Heart left ventricle (tissue), 16 donors: ENCODE measurements around the gene PIP5K1B. TPM values are rescaled to one million over a fixed set of nuclear protein-coding genes. Genes with fewer than 3 reads are reported as not detected.
A peak's percentile ranks its signal among the peaks of the same experiment; 100 is the strongest.

Experiments used
- ATAC-seq, 4 donors: fragments of 200-7000 bp; cut with Tn5 transposase; one replicate each; pipeline ENCODE4 v1.9.1; 2020 to 2022; ENCODE audit warnings: moderate library complexity in 4 of 4, mild to moderate bottlenecking in 3 of 4, moderate number of reproducible peaks in 1 of 4
- DNase-seq, 5 donors: peaks; one replicate each; pipeline ENCODE4 v3.0.0-alpha.2; 2020
- H3K27ac ChIP-seq, 12 donors: fragments of 200-600 bp; sonication (generic) in 4 of 12; one replicate each; pipeline versions ENCODE4 v1.5.0 to v1.8.0; 2016 to 2022; ENCODE audit warnings: mild to moderate bottlenecking in 2 of 12
- H3K27me3 ChIP-seq, 9 donors: fragments of 200-600 bp; sonication (generic) in 2 of 9; one replicate each; pipeline versions ENCODE4 v1.5.1 to v1.8.0; 2016 to 2022; ENCODE audit warnings: mild to moderate bottlenecking in 3 of 9
- H3K36me3 ChIP-seq, 9 donors: fragments of 200-600 bp; sonication (generic) in 2 of 9; one replicate each; pipeline versions ENCODE4 v1.5.0 to v1.8.0; 2018 to 2022; ENCODE audit warnings: mild to moderate bottlenecking in 2 of 9
- H3K4me1 ChIP-seq, 12 donors: fragments of 200-600 bp; sonication (generic) in 4 of 12; one replicate each; pipeline versions ENCODE4 v1.5.0 to v1.8.0; 2016 to 2022; ENCODE audit warnings: mild to moderate bottlenecking in 3 of 12
- H3K4me3 ChIP-seq, 12 donors: fragments of 200-600 bp; sonication (generic) in 4 of 12; one replicate each; pipeline versions ENCODE4 v1.5.0 to v1.8.0; 2017 to 2022; ENCODE audit warnings: mild to moderate bottlenecking in 9 of 12, moderate library complexity in 4 of 12
- H3K9me3 ChIP-seq, 12 donors: fragments of 200-600 bp; sonication (generic) in 4 of 12; one replicate each; pipeline versions ENCODE4 v1.5.0 to v1.8.0; 2016 to 2022; ENCODE audit warnings: mild to moderate bottlenecking in 1 of 12
- POLR2A ChIP-seq, 2 donors: fragments of 450-650 bp; IDR thresholded peaks; one replicate each; pipeline ENCODE4 v1.6.1; 2017; ENCODE audit warnings: antibody characterized with exemption in 2 of 2, mild to moderate bottlenecking in 2 of 2, moderate library complexity in 2 of 2
- WGBS, 4 donors: extraction: QIAGEN DNeasy Blood & Tissue Kit in 2 of 4; methylation state at CpG; one replicate each; pipeline versions ENCODE4 v1.1.5 to v1.1.7; 2013 to 2018; 5-methylcytosine and 5-hydroxymethylcytosine counted together
- intact Hi-C, 10 donors: fragments of 100-400 bp; cut with DNase I; formaldehyde crosslinking; loops; one replicate each; pipeline versions ENCODE4 v1.11.1 to v1.14.2; 2022
- polyA plus RNA-seq, 2 donors: library from polyadenylated mRNA; stranded (reverse); fragments of 200-250 nt; gene quantifications; one replicate each; pipeline ENCODE4 v1.2.3, GENCODE V29; 2013
- total RNA-seq, 9 donors: library from RNA; depleted of rRNA in 2 of 9; stranded (reverse); fragments of >200 nt in 2 of 9; fragmentation: NEBNext Ultra II Directional in 3 of 9; extraction: Animal tissue kit (Norgen Biotek cat#: 25700) in 3 of 9; gene quantifications; one replicate each; pipeline versions ENCODE4 v1.1.0 to v1.2.4, GENCODE V29; 2016 to 2023
- TF ChIP-seq, protein P1 (sequence below), 12 donors: fragments of 200-600 bp; sonication (generic) in 4 of 12; IDR thresholded peaks; one replicate each; pipeline versions ENCODE4 v1.5.0 to v1.8.0; 2018 to 2022; ENCODE audit warnings: antibody characterized with exemption in 12 of 12, mild to moderate bottlenecking in 5 of 12
- donor health status: ischemic (EF 13 %, LVEDD 7.1; RV severe dilation, severe dysfunction).
- donor health status: healthy with polysubstance abuse.
- donor health status: DM: no; HTN: yes; CAD: no.
- donor health status: DM: no; HTN: no; CAD: no.
- donor health status: ischemic (EF 25% LVEDD 6.9; RV normal size, moderate dysfunction).
- donor health status: ischemic (EF 25% LVEDD 5.7; RV mildly dilated, moderate dysfunction).
- donor health status: healthy.
- donor health status: DM: yes; HTN: yes; CAD: no.
- donor health status: ischemic (EF 35%, LVEDD 5.7; RV mildly dilated, moderate dysfunction).
- donor health status: nonischemic (EF 11% LVEDD 7.7; RV severe dilation, severe dysfunction).
- donor health status: DM: yes; HTN: yes; CAD: no.
- donor health status: PGD.
- donor health status: ischemic (EF 29% LVEDD 5.4; RV normal size, mild dysfunction).
- donor health status: nonischemic (EF 23%, LVEDD 6.1; RV moderate dilation, normal function).

The PIP5K1B gene
- total and polyA plus RNA-seq, 11 donors: 8.6 to 68.0 (median 47.5) TPM

DNA sequence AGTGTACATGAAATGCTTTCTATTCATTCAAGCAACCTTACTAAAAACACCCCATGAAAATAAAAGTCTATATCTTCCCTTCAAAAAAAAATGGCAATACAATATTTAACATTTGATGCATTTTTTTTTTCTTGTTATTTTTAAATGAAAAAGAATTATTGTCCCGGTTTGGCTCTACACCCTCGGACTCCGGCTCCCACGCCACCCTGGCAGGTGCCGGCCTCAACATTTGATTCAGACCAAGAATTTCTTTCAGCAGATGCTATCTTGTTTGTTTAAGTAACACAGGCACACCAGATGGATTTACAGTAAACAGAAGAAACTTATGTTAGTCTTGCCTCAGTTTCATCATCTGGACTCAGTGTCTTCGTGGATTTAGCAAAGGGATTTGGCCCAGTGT, 162.0 kb downstream of the PIP5K1B start:
- Histone ChIP-seq H3K9me3 (no peaks in the 10 kb centered on the region), H3K4me3 (no peak overlapping the region), H3K4me1 (peaks cover 0 to 33% (median 8%) of the 10 kb centered on the region in 12 donors), H3K36me3 (no peaks in the 10 kb centered on the region), H3K27ac (no peak overlapping the region), H3K27me3 (no peaks in the 10 kb centered on the region)
- 90 to 93% (median 92%) methylated on average over 6 of the region's 6 CpGs for WGBS, 4 donors
- DNase-seq (no peak), ATAC-seq (no peak)
- no peak for TF ChIP-seq POLR2A (IDR thresholded peaks at IDR 0.05)
- TF ChIP-seq, protein P1, sequence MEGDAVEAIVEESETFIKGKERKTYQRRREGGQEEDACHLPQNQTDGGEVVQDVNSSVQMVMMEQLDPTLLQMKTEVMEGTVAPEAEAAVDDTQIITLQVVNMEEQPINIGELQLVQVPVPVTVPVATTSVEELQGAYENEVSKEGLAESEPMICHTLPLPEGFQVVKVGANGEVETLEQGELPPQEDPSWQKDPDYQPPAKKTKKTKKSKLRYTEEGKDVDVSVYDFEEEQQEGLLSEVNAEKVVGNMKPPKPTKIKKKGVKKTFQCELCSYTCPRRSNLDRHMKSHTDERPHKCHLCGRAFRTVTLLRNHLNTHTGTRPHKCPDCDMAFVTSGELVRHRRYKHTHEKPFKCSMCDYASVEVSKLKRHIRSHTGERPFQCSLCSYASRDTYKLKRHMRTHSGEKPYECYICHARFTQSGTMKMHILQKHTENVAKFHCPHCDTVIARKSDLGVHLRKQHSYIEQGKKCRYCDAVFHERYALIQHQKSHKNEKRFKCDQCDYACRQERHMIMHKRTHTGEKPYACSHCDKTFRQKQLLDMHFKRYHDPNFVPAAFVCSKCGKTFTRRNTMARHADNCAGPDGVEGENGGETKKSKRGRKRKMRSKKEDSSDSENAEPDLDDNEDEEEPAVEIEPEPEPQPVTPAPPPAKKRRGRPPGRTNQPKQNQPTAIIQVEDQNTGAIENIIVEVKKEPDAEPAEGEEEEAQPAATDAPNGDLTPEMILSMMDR (IDR thresholded peaks at IDR 0.05): no peak
- intact Hi-C loops: loop anchor here in 3 of 10 donors (5.0 to 10.0 kb wide), 3 partner anchors 118 to 282 kb away; no protein-coding TSS in a partner anchor

GRCh38 chr9:68869022-68869421, 164.0 kb downstream of the PIP5K1B start:
- intact Hi-C loops: loop anchor here in 3 of 10 donors (5.0 to 10.0 kb wide), 3 partner anchors 116 to 284 kb away; no protein-coding TSS in a partner anchor
- Histone ChIP-seq H3K4me1 (peaks cover 0 to 38% (median 11%) of the 10 kb centered on the region in 12 donors), H3K4me3 (no peak overlapping the region), H3K27me3 (no peaks in the 10 kb centered on the region), H3K27ac (peak overlapping the region in 5 of 12 donors; percentile 15 to 48 (median 29)), H3K36me3 (no peaks in the 10 kb centered on the region), H3K9me3 (no peaks in the 10 kb centered on the region)
- WGBS, 4 donors: 81 to 100% (median 89%) methylated on average over 3 of the region's 3 CpGs
- TF ChIP-seq, protein P1 (IDR thresholded peaks at IDR 0.05): no peak
- no peak for TF ChIP-seq POLR2A (IDR thresholded peaks at IDR 0.05)
- DNase-seq (peak in 2 of 5 donors; percentile 38 to 43), ATAC-seq (peak in 3 of 4 donors; percentile 65 to 75 (median 73))

GRCh38 chr9:68870086-68870485, 165.0 kb downstream of the PIP5K1B start:
- intact Hi-C loops: loop anchor here in 2 of 10 donors (5.0 kb wide), 2 partner anchors 37 to 52 kb away; no protein-coding TSS in a partner anchor
- ATAC-seq: no peak
- DNase-seq: no peak
- 53 to 64% (median 61%) methylated on average over 4 of the region's 4 CpGs for WGBS, 4 donors
- no peaks in the 10 kb centered on the region for H3K27me3 ChIP-seq
- no peaks in the 10 kb centered on the region for H3K9me3 ChIP-seq
- H3K36me3 ChIP-seq: no peaks in the 10 kb centered on the region
- H3K4me1 ChIP-seq: peaks cover 0 to 35% (median 11%) of the 10 kb centered on the region in 12 donors
- H3K27ac ChIP-seq: peak overlapping the region in 2 of 12 donors; percentile 29 to 71
- TF ChIP-seq POLR2A (IDR thresholded peaks at IDR 0.05): no peak
- TF ChIP-seq, protein P1 (IDR thresholded peaks at IDR 0.05): no peak
- H3K4me3 ChIP-seq: no peak overlapping the region

GRCh38 chr9:68871236-68871635, 166.2 kb downstream of the PIP5K1B start:
- no peaks in the 10 kb centered on the region for H3K9me3 ChIP-seq
- H3K4me1 ChIP-seq: peaks cover 0 to 38% (median 11%) of the 10 kb centered on the region in 12 donors
- no peaks in the 10 kb centered on the region for H3K27me3 ChIP-seq
- no peak overlapping the region for H3K4me3 ChIP-seq
- TF ChIP-seq, protein P1 (IDR thresholded peaks at IDR 0.05): no peak
- no peak for TF ChIP-seq POLR2A (IDR thresholded peaks at IDR 0.05)
- 43 to 65% (median 55%) methylated on average over 3 of the region's 3 CpGs for WGBS, 4 donors
- DNase-seq (no peak), ATAC-seq (no peak)
- no peaks in the 10 kb centered on the region for H3K36me3 ChIP-seq
- intact Hi-C loops: loop anchor here in 2 of 10 donors (5.0 kb wide), 2 partner anchors 36 to 51 kb away; no protein-coding TSS in a partner anchor
- peak overlapping the region in 8 of 12 donors; percentile 51 to 84 (median 76) for H3K27ac ChIP-seq
